Right lobe of liver (tissue), 4 donors: ENCODE measurements around the gene AHI1.

Source experiments
- POLR2A ChIP-seq: fragments of 450-650 bp; IDR thresholded peaks from one replicate; pipeline ENCODE4 v1.6.1; 2017; ENCODE audit warnings: antibody characterized with exemption, mild to moderate bottlenecking
- TF ChIP-seq, protein P1 (sequence below), 4 donors: fragments of 200-600 bp in 3 of 4; fragments of 450-650 bp in 1 of 4; IDR thresholded peaks; one replicate each; pipeline versions ENCODE4 v1.5.1 to v1.8.0; 2016 to 2022; ENCODE audit warnings: antibody characterized with exemption in 4 of 4, mild to moderate bottlenecking in 2 of 4
- donor health status: DM: no; HTN: no; CAD: no.
- donor health status: DM: no; HTN: no; CAD: no.
- donor health status: DM: no; HTN: yes; CAD: no.

DNA sequence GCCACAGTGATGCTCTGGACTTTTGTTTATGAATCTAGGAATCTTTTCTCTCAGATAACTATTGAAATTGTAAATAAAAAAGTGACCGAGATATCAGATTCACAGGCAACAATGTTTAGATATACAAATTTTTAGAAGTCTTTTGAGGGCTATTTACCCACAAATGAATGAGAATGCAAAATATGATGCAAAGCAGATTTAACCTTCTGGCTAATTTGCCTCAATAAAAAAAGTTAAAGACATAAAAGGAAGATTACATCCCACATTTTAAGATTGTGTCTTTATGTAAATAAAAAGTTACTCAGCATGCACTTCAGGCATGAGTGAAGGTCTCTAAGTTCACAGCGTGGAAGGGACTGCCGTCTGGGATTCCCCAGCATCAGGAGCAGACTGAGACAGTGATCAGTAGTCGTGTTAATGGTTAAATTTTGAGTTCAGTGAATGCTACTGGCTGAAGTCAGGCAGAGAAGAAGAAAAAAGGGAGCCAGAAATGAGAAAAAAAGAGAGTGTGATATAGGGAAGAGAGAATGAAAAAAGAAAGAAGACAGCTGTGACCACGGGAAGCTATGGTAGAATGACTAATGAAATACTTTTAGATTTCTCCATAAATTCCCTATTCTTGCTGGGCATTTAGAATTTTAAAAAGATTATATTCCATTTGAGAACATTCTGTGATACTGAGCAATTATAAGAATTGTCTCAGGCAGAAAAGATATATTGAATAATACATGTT lies 222.8 kb downstream of the AHI1 start:
- TF ChIP-seq, protein P1, sequence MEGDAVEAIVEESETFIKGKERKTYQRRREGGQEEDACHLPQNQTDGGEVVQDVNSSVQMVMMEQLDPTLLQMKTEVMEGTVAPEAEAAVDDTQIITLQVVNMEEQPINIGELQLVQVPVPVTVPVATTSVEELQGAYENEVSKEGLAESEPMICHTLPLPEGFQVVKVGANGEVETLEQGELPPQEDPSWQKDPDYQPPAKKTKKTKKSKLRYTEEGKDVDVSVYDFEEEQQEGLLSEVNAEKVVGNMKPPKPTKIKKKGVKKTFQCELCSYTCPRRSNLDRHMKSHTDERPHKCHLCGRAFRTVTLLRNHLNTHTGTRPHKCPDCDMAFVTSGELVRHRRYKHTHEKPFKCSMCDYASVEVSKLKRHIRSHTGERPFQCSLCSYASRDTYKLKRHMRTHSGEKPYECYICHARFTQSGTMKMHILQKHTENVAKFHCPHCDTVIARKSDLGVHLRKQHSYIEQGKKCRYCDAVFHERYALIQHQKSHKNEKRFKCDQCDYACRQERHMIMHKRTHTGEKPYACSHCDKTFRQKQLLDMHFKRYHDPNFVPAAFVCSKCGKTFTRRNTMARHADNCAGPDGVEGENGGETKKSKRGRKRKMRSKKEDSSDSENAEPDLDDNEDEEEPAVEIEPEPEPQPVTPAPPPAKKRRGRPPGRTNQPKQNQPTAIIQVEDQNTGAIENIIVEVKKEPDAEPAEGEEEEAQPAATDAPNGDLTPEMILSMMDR (IDR thresholded peaks at IDR 0.05): no peak
- no peak for TF ChIP-seq POLR2A
